ENCODE results near the gene PFDN4. TPM values are rescaled to one million over a fixed set of nuclear protein-coding genes. Genes with fewer than 3 reads are reported as not detected.

PFDN4 gene, protein sequence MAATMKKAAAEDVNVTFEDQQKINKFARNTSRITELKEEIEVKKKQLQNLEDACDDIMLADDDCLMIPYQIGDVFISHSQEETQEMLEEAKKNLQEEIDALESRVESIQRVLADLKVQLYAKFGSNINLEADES
- total RNA-seq (2014; rRNA removed; shearing (Covaris generic)): 64.5 and 70.9 TPM in 2 replicates
- polyA plus RNA-seq (2016; fragmentation: Nextera tagmentation; extraction: Ambion mirVana): 80.1 and 83.6 TPM in 2 replicates

DNA sequence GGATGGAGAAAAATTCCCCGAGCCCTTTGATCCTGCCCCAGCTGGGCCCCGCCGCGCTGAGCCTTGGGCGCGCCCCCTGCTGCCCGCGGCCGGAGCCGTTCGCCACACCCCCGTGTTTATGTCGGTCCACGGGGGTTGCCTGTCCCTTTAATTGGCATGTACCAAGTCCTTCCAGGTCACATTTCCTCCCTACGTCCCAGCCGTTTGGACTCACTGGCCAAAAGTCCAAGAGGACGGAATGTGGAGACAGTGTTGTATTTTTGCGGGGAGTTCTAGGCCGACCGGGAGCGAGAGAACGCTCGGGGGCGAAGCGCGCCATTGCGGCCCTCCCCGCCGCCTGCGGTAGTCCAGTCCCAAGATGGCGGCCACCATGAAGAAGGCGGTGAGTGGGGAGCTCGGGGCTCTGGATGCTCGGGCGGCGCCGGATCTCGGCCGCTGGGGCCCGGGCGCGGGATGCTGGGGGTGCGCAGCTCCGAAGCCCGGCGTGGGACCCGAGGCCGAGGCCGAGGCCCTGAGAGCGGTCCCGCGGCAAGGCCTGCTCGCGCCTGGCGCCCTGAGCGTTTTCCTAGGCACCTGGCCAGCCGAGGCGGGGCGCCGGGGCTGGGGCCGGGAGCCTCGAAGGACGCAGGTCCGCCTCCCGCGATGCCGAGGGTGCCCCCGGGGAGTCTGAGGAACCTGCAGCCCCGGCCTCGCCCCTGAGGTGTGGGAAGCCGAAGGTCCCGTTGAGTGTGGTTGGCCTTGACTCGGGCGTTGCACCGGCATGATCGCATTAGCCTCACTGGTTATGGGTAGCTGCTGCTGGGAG, at the start of gene PFDN4:
TSS of gene PFDN4 (plus strand) at position 345 of the 805 bp plus-strand sequence. CDS start at position 359, 14 bp downstream.
- peak; percentile 94 for DNase-seq
- Histone ChIP-seq H3K9me3 (ENCODE audit: low read depth) (no peaks in the 10 kb centered on the region), H2AFZ (peak within 1 kb of the TSS; percentile 79), H3K4me3 (peak within 1 kb of the TSS; percentile 88), H3K4me2 (ENCODE audit: unreplicated experiment) (peak within 1 kb of the TSS; percentile 98), H3K27ac (peak within 1 kb of the TSS; percentile 84), H3K9ac (peak within 1 kb of the TSS; percentile 92), H3K27me3 (replicated peaks; ENCODE audit: insufficient read depth) (no peaks in the 10 kb centered on the region), H4K20me1 (ENCODE audit: insufficient read depth) (no peaks in the 10 kb centered on the region), H3K36me3 (ENCODE audit: low read depth) (no peaks in the 10 kb centered on the region), H3K79me2 (ENCODE audit: insufficient read depth) (peaks cover 47% of the 10 kb centered on the region), H3K9me2 (ENCODE audit: insufficient read depth) (no peaks in the 10 kb centered on the region), H3F3A (ENCODE audit: insufficient read depth) (peaks cover 11% of the 10 kb centered on the region; the same call in 1 of the 2 replicates), H3K4me1 (ENCODE audit: insufficient read depth) (peaks cover 27% of the 10 kb centered on the region)
- in situ Hi-C loops (cut with MboI): no loop called here
- 1 to 2% methylated on average over 55 to 74 of the region's 76 CpGs for WGBS, 2 experiments (ENCODE audit: low coverage in 1 of 2, low lambda C conversion rate in 2 of 2, missing lambda C conversion rate in 2 of 2)
- TF ChIP-seq EZH2 (IDR thresholded peaks at IDR 0.05; ENCODE audit: insufficient read depth, poor library complexity, severe bottlenecking): no peak
- TF ChIP-seq EZH2phosphoT487 (IDR thresholded peaks at IDR 0.05; ENCODE audit: insufficient read depth, low read depth): no peak

DNA sequence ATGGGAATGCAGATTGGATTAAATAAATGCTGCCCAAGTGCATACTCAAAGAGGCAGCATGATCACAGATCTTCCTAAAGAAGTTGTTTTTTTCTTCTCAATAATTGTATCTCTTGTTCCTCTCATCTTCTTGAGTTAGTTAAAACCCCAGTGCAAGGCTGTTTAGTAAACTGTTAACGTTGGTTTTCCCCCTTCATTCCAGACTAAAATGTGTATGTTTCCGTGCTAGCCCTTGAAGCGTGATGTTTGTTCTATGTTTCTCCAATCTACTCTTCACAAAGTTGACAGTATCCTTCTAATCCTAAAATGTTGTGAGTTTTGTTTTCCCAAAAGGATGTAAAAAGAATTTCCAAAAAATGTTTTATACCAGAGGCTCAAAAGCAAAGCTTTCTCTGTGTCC, 49.7 kb upstream of the PFDN4 start:
- no peaks in the 10 kb centered on the region for H3K9me2 ChIP-seq (ENCODE audit: insufficient read depth)
- H3K4me3 ChIP-seq: no peak overlapping the region
- H3F3A ChIP-seq (ENCODE audit: insufficient read depth): no peaks in the 10 kb centered on the region
- H2AFZ ChIP-seq: no peak overlapping the region
- H3K79me2 ChIP-seq (ENCODE audit: insufficient read depth): no peaks in the 10 kb centered on the region
- H3K9ac ChIP-seq: no peak overlapping the region
- in situ Hi-C loops (cut with MboI): no loop called here
- DNase-seq: no peak
- H4K20me1 ChIP-seq (ENCODE audit: insufficient read depth): no peaks in the 10 kb centered on the region
- WGBS, 2 experiments (ENCODE audit: low coverage in 1 of 2, low lambda C conversion rate in 2 of 2, missing lambda C conversion rate in 2 of 2): 66 to 70% methylated on average over 3 of the region's 3 CpGs
- no peak overlapping the region for H3K27ac ChIP-seq
- no peaks in the 10 kb centered on the region for H3K36me3 ChIP-seq (ENCODE audit: low read depth)
- TF ChIP-seq EZH2 (IDR thresholded peaks at IDR 0.05; ENCODE audit: insufficient read depth, poor library complexity, severe bottlenecking) (no peak), EZH2phosphoT487 (IDR thresholded peaks at IDR 0.05; ENCODE audit: insufficient read depth, low read depth) (no peak)
- H3K27me3 ChIP-seq (replicated peaks; ENCODE audit: insufficient read depth): no peaks in the 10 kb centered on the region
- no peaks in the 10 kb centered on the region for H3K9me3 ChIP-seq (ENCODE audit: low read depth)
- H3K4me1 ChIP-seq (ENCODE audit: insufficient read depth): no peaks in the 10 kb centered on the region
- no peak overlapping the region for H3K4me2 ChIP-seq (ENCODE audit: unreplicated experiment)

DNA sequence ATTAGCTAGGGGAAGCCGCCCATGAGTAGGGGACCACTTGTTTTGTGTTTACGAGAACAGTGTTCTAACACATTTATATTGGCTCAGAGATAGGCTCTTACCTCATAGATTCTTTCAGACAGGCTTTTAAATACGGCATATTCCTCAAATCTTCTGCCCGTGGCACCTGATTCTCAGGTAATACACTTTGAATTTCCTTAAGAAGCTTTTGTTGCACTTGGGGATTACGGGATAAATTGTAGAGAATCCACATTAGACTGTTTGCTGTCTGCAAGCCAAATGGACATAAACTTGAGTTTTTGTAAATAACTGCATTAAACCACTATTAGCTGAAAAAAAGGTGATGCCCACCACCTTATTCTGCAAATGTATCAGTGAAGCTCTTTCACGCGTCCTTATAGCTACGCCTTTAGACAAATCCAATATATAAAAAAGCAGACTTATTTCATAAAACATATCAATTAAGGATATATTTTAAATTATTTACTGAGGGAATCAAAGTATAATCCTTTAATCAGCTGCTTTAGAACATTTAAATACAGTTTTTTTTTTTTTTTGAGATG, 49.0 kb upstream of the PFDN4 start:
- Histone ChIP-seq H3K4me3 (no peak overlapping the region), H3K4me1 (ENCODE audit: insufficient read depth) (no peaks in the 10 kb centered on the region), H3K79me2 (ENCODE audit: insufficient read depth) (no peaks in the 10 kb centered on the region), H3K36me3 (ENCODE audit: low read depth) (no peaks in the 10 kb centered on the region), H3K27ac (no peak overlapping the region), H3K4me2 (ENCODE audit: unreplicated experiment) (no peak overlapping the region), H3K9me3 (ENCODE audit: low read depth) (no peaks in the 10 kb centered on the region), H2AFZ (no peak overlapping the region), H3K9me2 (ENCODE audit: insufficient read depth) (no peaks in the 10 kb centered on the region), H3F3A (ENCODE audit: insufficient read depth) (no peaks in the 10 kb centered on the region), H3K9ac (no peak overlapping the region), H4K20me1 (ENCODE audit: insufficient read depth) (no peaks in the 10 kb centered on the region), H3K27me3 (replicated peaks; ENCODE audit: insufficient read depth) (no peaks in the 10 kb centered on the region)
- in situ Hi-C loops (cut with MboI): no loop called here
- 56 to 61% methylated on average over 8 of the region's 8 CpGs for WGBS, 2 experiments (ENCODE audit: low coverage in 1 of 2, low lambda C conversion rate in 2 of 2, missing lambda C conversion rate in 2 of 2)
- DNase-seq: no peak
- no peak for TF ChIP-seq EZH2phosphoT487 (IDR thresholded peaks at IDR 0.05; ENCODE audit: insufficient read depth, low read depth)
- no peak for TF ChIP-seq EZH2 (IDR thresholded peaks at IDR 0.05; ENCODE audit: insufficient read depth, poor library complexity, severe bottlenecking)

DNA sequence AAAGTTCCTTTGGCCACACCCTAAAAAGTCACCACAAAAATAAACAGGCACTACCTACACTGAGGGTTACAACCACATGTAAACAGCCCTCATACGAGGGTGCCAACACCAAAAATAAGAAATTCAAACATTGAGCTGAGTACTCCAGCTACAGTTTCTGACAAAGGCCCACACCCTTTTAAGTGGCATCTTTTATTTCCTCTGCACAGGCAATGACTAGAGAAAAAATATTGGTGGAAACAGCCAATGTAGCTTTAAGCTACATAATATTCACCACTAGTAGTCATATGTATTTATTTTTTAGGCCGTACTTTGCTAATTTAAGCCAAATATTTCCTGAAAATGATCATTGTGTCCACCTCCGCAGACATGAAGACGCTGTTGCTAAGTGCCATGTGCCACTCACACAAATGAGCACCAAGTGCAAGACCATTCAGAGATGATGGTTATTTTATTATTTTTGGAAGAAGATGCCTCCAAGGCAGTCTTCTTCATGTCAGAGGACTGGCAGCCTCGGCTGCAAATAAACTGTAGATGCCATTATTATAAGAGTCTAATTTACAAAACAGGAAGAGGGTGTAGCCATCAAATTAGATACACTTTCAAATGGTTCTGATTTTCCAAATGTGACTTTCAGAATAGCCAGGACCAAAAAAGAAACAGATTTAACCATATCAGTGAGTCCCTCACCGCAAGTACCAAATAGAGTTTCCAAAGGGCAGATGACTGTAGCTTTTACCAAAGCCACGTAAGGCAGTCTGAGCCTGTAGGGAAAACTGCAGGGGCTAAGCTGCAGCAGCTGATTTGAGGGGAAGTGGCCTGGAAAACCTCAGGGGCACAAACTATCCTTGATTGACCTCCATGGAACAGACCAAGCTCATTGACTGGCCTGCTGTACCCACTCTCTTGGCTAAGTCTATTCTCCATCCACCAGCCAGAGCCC, 47.6 kb upstream of the PFDN4 start:
- DNase-seq: no peak
- WGBS, 2 experiments (ENCODE audit: low coverage in 1 of 2, low lambda C conversion rate in 2 of 2, missing lambda C conversion rate in 2 of 2): 48 to 49% methylated on average over 7 of the region's 7 CpGs

More for the DNA sequence above, 47.6 kb upstream of the PFDN4 start:
- no peaks in the 10 kb centered on the region for H3K36me3 ChIP-seq (ENCODE audit: low read depth)
- in situ Hi-C loops (cut with MboI): no loop called here
- no peak overlapping the region for H3K27ac ChIP-seq
- no peaks in the 10 kb centered on the region for H3K27me3 ChIP-seq (replicated peaks; ENCODE audit: insufficient read depth)
- no peak for TF ChIP-seq EZH2 (IDR thresholded peaks at IDR 0.05; ENCODE audit: insufficient read depth, poor library complexity, severe bottlenecking)
- no peak for TF ChIP-seq EZH2phosphoT487 (IDR thresholded peaks at IDR 0.05; ENCODE audit: insufficient read depth, low read depth)
- no peaks in the 10 kb centered on the region for H3K9me3 ChIP-seq (ENCODE audit: low read depth)
- H3F3A ChIP-seq (ENCODE audit: insufficient read depth): no peaks in the 10 kb centered on the region
- no peak overlapping the region for H2AFZ ChIP-seq
- no peaks in the 10 kb centered on the region for H3K4me1 ChIP-seq (ENCODE audit: insufficient read depth)
- no peaks in the 10 kb centered on the region for H3K79me2 ChIP-seq (ENCODE audit: insufficient read depth)
- no peaks in the 10 kb centered on the region for H3K9me2 ChIP-seq (ENCODE audit: insufficient read depth)
- no peak overlapping the region for H3K4me2 ChIP-seq (ENCODE audit: unreplicated experiment)
- no peak overlapping the region for H3K4me3 ChIP-seq
- no peaks in the 10 kb centered on the region for H4K20me1 ChIP-seq (ENCODE audit: insufficient read depth)
- H3K9ac ChIP-seq: no peak overlapping the region

Data from GM23248 (cell line).